NCI-H82 (cell line): ENCODE data around the gene DNAH3.
"Not testable (repeated sequence)": the region's sequence is repeated elsewhere in the genome, so short reads cannot be mapped to it uniquely, and the experiment has no call there.

Experiments
- DNase-seq: peaks from one replicate; lab custom pipeline; 2025; lab: John Stamatoyannopoulos, UW

Gene DNAH3

DNA sequence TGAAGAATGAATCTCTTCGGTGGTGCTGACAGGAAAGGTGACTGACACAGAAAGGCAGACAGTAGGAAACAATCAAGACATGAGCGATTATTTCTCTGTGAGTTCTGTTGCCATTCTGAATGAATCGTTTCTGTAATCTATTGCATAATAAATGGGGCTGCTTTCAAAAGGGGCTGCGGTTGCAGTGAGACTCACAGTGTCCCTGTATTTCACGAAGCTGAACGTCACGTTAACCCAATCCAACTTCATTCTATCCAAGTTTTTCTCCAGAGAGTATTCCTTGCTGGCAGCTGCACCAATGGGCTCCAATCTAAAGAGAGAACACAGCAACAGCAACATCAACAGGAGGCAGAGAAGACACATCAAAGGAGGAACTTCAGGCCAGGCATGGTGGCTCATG, 75.4 kb downstream of the DNAH3 start:
- DNase-seq = no peak

DNA sequence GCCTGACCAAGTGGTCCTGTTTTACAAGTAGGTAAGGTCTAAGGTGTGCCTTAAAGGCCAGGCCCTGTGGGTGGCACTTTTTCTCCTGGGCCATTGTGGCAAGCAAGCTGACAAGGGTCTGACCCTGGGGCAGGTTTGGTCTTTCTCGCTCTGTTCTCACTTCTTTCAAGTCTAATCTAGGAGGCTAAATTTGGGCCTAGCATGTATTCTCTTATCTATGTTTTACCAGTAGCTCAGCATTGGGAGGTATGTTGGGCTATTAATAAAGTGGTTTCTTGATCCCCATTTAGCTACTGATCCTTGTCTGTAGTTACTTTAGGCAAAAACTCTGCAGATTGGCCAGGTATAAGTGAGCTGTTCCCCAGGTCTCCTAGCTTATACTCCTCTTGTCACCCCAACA, 77.7 kb downstream of the DNAH3 start:
- no peak for DNase-seq

DNA sequence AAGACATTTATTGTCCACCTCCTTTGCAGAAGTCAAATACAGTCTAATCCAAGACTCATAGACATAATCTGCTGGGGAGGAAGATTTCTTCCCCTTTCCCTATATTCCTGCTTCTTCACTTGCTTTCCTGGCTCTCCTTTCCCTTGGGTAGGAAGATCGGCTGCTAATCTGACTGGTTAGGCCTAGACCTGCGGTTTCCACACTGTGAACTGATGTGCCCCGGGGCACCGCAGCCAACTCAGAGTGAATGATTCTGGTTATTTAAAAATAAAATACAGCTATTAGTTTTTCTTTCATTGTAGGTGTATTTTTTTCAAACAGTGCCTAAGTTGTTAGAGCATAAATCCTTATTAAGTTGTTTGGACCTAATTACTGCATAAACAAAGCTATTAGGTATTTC, 78.9 kb downstream of the DNAH3 start:
- DNase-seq = no peak

DNA sequence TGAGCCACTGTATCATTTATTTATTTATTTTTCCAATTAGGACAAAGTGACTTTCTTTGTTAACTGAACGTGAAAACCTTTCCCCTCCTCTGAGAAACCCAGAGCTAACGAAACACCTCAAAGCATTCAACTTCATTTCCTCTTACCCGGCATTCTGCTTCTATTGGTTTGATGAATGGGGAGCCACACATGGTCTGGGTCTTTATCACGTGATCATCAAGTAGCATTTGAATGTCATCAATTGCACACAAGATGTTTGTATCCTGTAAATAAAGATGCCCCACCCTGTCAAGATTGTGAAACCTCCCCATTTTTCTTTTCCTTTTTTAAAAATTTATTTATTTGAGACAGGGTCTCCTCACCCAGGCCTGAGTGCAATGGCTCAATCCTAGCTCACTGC, 80.1 kb downstream of the DNAH3 start:
- DNase-seq = no peak

DNA sequence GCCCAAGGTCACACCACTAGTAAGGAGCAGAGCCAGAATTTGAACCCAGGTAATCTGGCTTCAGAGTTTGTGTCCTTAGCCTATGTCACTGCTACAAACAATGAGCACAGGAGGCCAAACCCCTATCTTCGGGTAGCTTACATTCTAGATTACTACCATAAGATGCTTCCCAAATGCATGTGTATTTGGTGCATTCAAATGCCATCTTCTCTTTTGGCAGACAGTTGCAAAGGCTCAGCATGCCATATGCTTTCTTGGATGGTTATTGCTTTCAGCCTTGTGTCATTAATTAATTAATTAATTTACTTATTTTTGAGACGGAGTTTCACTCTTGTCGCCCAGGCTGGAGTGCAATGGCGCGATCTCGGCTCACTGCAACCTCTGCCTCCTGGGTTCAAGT, 80.7 kb downstream of the DNAH3 start:
- DNase-seq = no peak

DNA sequence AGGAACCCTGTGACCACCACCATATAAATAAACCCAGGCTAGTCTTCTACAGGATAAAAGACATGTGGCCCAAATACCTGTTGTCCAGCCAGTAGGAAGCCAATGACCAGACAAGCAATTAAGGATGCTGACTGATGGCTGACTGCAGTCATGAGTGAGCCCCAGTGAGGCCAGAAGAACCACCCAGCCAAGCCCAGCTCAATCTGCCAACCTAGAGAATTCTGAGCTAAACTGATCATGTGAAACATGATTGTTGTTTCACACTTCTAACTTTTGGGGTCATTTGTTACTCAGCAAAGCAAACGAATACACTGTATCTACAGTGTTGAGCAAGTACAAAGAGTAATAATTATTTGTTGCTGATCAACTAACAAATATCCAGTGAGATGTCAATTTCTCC, 86.4 kb downstream of the DNAH3 start:
- no peak for DNase-seq

DNA sequence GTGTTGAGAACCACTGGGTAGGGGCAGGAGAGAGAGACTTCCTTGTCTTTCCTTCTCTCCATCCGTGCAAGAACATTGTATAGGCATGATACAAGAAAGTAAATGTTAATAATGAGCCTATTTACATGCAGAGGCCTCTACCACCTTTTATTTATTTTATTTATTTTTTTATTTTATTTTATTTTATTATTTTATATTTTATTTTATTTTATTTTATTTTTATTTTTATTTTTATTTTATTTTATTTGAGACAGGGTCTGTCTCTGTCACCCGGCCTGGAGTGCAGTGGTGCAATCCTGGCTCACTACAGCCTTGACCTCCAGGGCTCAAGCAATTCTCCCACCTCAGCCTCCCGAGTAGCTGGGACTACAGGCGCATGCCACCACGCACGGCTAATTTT, 87.3 kb downstream of the DNAH3 start:
- not testable (repeated sequence) for DNase-seq

DNA sequence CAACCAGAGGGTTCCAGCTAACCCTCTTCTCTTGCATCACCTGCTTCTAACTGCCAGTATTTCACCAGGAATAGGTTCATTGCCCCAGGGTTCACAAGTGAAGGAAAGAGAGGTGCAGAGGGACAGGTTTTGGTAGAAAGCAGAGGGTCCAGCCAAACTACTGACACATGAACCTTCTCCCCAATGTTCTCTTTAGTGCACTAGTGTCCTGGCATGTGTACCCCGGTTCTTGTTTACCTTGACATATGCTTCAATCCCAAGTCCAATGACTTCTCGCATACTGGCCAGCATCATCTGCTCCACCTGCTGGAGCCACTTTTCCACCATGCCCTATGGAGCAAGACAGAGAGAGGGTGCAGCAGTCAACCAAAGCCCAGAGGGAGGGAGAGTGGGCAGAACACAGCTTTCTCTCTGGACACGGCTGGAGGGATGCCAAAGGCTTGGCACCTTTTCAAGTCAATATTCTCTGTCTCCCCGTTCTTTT, 90.6 kb downstream of the DNAH3 start:
- peak; percentile 2 for DNase-seq

DNA sequence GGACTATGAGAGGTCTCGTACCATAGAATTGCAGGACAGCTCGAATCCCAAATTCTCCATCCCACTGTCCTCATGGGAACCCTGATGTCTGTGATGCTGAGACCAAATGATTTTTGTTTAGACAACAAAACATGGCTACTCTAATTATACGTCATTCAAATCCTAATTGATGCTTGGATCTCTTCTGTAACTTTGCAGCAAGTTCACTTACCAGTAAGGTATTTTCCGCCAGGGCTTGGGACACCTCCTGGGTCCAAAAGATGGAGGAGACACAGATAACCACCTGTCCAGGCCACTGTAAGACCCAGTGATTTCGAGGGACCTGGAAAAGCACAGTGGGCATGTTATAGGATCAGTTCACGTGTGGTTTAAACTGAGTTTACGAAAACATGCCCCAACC, 92.8 kb downstream of the DNAH3 start:
- DNase-seq = no peak

DNA sequence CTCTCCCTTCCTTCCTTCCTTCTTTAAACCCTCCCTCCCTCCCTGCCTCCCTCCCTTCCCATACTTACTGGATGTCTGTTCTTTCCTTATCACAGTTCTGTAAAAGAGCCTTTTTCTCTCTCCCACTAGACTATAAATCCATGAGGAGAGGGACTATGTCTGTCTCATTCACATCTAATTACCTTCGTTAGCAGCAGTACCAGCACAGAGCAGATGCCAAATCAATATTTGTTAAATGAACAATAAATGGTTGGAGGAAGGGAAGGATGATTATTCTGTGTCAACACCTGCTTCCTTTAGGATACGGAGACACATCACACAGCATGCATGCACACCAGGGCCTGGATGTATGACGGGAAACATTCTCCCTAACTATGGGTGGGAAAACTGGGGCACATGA, 94.2 kb downstream of the DNAH3 start:
- no peak for DNase-seq

DNA sequence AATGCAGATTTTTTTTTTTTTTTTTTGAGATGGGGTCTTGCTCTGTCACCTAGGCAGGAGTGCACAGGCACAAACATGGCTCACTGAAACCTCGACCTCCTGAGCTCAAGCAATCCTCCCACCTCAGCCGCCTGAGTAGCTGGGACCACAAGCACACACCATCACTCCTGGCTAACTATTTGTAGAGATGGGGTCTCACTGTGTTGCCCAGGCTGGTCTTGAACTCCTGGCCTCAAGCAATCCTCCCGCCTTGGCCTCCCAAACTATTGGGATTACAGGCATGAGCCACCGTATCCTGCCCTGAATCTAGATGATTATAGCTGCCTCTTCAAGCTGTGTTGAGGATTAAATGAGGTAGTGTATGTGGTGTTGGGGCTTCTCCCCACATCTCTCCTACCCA, 94.9 kb downstream of the DNAH3 start:
- DNase-seq = not testable (repeated sequence)

DNA sequence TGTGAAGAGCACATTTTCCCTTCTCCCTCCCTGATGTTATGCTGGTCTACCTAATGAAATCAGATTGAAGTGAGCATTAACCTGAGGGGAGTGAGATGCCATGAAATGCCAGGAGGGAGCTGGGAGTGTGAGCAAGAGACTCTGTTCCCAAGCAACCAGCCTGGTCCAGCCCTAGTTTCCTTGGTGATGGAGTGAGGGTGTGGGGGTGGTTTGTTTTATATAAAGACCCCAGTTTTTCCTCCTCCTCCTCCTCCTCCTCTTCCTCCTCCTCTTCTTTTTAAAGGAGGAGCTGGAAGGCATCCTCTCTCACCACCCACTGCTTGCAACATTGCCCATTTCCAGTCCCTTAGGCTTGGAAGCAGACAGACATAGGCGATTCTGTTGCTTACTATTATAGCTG, 97.1 kb downstream of the DNAH3 start:
- no peak for DNase-seq

DNA sequence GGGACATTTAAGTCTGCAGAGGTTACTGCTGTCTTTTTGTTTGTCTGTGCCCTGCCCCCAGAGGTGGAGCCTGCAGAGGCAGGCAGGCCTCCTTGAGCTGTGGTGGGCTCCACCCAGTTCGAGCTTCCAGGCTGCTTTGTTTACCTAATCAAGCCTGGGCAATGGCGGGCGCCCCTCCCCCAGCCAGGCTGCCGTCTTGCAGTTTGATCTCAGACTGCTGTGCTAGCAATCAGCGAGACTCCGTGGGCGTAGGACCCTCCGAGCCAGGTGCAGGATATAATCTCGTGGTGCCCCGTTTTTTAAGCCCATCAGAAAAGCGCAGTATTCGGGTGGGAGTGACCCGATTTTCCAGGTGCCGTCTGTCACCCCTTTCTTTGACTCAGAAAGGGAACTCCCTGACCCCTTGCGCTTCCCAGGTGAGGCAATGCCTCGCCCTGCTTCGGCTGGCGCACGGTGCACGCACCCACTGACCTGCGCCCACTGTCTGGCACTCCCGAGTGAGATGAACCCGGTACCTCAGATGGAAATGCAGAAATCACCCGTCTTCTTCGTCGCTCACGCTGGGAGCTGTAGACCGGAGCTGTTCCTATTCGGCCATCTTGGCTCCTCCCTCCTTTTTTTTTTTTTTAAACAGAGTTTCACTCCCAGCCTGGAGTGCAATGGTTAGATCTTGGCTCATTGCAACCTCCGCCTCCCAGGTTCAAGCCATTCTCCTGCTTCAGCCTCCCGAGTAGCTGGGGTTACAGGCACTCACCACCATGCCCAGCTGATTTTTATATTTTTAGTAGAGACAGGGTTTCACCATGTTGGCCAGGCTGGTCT, 102.3 kb downstream of the DNAH3 start:
- DNase-seq = peak; percentile 34

DNA sequence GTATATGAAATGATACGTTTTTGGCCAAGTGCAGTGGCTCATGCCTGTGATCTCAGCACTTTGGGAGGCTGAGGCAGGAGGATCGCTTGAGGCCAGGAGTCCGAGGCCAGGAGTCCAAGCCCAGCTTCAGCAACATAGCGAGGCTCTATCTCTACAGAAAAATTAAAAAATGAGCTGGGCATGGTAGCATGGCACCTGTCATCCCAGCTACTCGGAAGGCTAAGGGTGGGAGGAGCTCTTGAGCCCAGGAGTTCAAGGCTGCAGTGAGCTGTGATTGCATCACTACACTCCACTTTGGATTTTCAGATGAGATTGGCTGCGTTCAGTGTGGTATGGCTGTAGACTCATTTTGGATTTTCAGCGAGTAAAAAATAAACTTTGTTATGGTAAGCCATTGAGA, 112.4 kb downstream of the DNAH3 start:
- DNase-seq = no peak

DNA sequence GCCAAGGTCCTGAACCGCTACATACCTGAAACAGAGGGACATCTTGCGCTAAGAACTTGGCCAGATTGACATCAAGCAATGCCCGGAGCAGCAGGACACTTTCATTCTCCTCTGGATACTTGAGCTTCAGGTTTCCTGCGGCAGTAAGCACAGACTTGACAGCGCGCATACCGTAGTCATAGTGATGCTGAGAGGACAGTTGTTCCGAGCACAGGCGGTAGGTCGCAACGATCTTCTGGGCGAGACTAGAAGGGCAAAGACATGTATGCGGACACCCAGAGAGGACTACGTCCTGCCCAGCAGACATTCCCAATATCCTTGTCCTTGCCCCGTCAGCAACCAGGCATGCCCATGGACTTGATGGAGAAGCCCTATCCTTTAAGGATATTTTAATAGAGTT, 112.9 kb downstream of the DNAH3 start:
- DNase-seq = no peak

DNA sequence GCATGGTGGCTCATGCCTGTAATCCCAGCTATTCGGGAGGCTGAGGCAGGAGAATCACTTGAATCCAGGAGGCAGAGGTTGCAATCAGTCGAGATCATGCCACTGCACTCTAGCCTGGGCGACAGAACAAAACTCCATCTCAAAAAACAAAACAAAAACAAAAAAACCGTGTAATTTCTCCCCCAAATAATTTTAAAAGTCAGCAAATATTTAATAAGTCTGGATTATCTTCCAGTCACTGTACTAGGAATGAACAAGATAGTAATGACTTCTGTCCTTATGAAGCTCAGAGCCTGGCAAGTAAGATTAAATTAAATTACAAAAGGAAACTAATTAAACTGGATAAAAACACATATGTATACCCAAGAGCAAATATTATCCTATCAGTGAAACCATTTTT, 113.5 kb downstream of the DNAH3 start:
- no peak for DNase-seq

DNA sequence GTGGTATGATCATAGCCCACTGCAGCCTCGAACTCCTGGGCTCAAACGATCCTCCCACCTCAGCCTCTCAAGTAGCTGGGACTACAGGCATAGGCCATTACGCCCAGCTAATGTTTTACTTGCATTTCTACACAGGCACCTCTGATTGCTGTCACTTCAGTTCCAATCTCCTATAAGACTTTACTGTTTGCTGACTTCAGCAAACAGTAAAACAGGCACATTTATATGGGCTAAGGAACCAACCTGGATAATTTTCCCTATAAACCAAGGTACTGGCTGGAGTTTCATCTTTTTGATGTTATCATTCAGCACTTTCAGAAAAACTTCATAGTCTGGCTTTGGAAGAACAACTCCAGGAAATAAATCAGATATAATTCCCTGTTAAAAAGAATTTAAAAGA, 114.2 kb downstream of the DNAH3 start:
- DNase-seq = no peak

DNA sequence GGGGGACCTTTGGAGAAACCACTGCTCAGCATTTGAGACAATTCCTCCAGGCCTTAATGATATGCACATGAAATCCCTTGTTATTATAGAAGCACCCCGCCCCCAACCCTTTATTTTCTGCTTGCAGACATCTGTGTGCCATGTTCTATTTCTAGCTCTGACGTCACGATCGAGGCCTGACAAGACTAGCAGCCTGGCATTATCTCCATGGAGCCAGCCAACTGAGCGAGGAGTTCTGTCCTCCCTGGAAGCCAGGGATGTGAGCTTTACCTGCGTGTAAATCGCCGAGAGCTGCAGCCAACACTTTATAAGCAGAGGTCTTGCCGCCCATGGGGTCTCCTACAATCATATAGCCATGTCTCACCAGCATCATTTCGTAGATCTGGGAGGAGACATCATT, 116.9 kb downstream of the DNAH3 start:
- DNase-seq = peak; percentile 35

DNA sequence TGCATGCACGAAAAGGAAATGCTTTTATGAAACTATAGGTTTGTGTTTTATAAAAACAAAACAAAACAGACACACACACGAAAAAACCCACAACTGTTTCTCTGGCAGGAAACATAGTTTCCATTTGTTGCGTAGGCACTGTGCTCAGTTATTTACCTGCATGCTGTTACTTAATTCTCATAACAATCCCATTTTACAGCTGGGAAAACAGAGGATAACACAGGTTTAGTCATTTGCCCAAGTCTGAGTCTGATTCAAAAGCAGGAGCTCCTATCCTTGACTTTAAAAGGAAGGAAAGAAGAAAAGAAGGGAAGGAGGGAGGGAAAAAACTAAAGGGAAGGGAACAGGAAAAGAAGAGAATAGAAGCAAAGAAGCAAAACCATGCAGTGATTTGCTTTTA, 117.4 kb downstream of the DNAH3 start:
- no peak for DNase-seq

DNA sequence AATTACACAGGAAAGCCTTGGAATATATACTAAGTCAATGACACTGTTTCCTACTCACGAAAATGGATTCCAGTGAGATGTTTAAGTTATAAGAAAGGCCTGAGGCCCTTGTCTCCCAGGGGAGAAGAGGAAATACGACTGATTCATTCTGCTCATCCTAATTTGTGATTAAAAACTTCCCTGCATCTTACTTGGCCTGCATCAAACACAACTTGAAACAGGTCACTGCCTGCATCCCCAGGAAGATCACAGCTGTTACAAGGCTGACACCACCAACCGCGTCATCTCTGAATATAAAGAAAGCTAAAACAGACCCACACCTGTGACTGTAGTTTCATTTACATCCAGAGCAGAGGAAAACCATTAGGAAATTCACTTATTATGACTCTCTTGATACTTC, 121.9 kb downstream of the DNAH3 start:
- no peak for DNase-seq

DNA sequence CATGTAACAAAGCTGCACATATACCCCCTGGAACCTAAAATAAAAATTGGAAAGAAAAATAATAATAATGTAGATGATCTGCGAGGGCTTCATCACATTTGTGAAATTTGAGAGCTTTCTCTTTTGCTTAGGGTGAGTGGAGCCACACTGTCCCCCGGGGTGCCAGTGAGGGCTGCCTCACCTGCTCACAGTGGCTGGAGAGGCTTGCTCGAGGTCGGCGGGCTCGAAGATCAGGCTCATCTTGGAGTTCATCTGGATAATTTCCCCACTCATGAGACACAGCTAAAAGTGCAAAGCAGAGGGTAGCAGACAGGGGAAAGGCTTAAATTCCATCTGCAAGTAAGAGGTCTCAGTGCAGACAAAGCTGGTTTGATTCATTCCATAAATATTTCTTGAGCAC, 123.8 kb downstream of the DNAH3 start:
- DNase-seq = no peak

DNA sequence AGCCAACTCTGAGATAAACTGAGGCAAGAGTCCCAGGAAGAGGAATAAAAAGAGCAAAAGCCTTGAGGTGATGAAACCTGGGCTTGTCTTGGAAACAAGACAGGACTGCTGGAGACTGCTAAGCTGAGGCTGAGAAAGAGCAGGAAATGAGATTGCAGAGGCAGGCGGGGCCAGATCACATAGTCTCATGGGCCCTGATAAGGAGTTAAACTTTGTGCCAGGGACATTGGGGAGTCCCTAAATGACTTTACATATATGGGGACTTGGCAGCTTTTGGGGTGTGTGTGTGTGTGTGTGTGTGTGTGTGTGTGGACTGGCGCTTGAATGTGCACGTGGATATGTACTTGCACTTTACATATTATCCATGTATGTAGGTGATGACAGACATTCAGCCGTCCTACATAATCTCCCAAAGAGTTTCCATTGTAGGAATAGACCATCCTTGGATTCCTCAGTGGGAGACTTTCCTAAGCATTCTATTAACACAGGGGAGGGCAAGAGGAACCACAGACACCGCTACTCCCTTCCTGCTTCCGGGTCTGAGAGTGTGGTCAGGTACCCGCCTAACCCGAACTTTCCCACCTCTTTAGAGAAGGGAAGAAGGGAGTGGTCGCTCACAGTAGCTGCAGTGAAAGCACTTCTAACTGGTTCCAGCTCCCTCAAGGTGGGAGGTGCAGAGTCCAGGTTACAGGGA, 127.0 kb downstream of the DNAH3 start:
- no peak for DNase-seq

DNA sequence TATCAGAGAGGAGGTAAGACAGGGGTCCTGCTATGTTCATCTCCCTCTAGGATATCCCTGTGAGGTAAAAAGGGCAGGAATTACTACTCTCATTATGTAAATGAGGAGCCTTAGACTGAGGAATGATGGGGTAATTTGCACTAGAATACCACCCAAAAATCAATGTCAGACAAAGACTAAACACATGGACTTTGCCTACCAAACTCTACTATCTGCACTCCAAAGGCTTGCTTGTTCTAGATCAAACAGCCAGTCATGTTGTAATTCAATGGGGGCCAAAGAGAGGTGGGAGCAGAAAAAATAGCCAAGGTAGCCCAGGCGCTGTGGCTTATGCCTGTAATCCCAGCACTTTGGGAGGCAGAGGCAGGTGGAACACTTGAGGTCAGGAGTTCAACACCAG, 129.3 kb downstream of the DNAH3 start:
- DNase-seq = no peak

DNA sequence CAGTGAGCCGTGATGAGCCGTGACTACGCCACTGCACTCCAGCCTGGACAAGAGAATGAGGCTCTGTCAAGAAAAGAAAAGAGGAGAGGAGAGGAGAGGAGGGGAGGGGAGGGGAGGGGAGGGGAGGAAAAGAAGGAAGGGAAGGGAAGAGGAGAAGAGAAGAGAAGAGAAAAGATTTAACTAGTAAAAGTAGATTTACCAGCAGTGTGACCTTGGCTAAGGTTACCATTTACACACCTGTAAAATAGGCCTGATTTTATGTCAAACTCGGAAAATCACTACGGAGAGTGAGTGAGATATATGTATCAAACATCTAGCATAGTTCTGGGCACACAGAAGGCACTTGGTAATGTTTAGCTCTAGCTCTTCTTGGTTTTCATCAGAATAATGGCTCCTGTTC, 140.8 kb downstream of the DNAH3 start:
- no peak for DNase-seq
